Measurements from ENCODE around the gene CDH22. TPM values are rescaled to one million over a fixed set of nuclear protein-coding genes. Genes with fewer than 3 reads are reported as not detected.

Gene CDH22
- total RNA-seq: under 0.01 TPM in 1 of 2 replicates, not detected in the other

GRCh38 chr20:46308258-46309157 lies at the start of gene CDH22:
Gene CDH22 (minus strand): TSS chr20:46308498. CDS start chr20:46251294, 57,204 bp downstream.

Other genes starting within 250 kb of the CDH22 start
- gene NCOA5, start 218.5 kb downstream of the CDH22 start, total RNA-seq: 9.2 and 11.1 TPM in 2 replicates
- 1.1 and 2.0 TPM in 2 replicates for gene CD40, start 190.2 kb downstream of the CDH22 start, total RNA-seq
- 34.4 and 36.7 TPM in 2 replicates for gene ELMO2, start 98.1 kb upstream of the CDH22 start, total RNA-seq
- 4.8 and 6.9 TPM in 2 replicates for gene ZNF334, start 205.1 kb upstream of the CDH22 start, total RNA-seq
- not detected in 2 replicates for gene OCSTAMP, start 242.2 kb upstream of the CDH22 start, total RNA-seq

All from uterine smooth muscle cell (primary cell).